SIG-M5 treated with dmso at 0.1 percent for 504 hours (cell line): ENCODE measurements around the gene MYO5B.
"Not testable (repeated sequence)": the region's sequence is repeated elsewhere in the genome, so short reads cannot be mapped to it uniquely, and the experiment has no call there.

Source experiments
- DNase-seq: peaks from one replicate; lab custom pipeline; 2025; ENCODE audit not compliant: unreplicated experiment; lab: John Stamatoyannopoulos, UW

The MYO5B gene

DNA sequence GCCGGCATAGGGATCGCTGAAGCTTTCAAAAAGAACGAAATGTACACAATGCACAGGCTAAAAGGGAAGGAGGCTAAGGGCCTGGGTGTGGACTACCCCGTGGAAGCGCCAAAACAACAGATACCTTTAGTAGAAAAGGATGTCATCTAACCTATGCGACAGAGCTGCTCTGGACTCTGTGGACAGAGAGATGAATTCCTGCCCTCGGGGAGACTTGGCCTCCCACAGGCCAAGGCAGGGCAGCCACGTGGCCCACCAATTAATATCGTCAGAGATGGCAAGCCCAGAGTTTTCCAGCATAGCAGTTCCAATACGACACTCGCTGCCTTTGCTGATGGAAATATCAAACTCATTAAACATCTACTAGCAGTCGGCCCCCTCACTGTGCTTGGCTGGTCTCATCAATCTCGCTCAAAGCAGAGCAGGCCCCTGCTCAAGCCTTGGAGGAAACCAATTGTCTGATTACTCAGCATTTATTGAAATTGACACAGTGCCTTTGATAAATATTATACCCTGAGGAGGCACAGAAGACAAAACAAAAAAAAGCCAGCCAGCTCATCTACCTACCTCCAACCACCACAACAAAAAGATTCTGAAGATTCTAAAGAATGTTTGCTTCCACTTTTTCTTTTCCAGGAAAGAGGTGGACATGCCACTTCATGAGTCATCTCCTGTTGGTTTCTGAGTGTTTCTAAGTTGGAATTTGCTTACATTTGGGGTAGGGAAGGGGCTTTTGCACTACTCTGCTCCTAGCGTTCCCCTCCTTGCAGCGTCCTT is 302.6 kb downstream of the MYO5B start:
- no peak for DNase-seq

DNA sequence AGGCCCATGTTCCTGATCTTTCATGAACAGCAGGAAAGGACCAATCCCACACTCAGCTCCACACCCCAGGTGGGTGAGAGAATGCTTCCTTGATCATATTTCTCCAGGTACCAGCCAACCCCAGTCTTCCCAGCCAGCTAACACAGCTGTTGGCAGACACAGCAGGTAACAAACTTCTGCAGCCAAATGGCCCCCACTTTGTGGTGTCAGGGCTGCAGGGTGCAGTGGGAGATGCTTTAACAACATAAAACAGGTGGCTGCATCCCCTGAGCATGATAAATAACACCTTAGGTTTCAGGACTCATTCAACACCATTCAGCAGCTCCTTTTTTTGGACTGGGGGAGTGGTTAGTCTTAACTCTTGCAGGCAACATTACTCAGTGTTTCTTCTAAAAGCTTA is 304.9 kb downstream of the MYO5B start:
- DNase-seq, result no peak

DNA sequence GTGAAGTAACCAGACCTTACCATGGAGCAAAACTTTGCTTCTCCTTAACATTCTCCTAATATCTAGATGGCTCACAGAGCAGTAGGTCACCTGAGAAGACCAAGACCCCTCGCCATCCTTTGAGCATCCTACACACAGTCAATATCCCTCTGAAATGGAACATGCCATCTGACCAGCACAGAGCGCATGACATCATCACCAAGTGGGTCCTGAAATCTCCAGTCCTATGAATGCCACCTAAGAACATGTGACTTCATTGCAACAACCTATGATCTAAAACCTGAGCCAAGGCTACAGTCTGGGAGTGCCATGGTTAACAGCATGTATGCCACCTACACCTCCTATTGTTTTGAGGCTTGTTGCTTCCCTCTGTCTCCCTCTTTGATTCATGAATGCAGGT is 305.4 kb downstream of the MYO5B start:
- not testable (repeated sequence) for DNase-seq

DNA sequence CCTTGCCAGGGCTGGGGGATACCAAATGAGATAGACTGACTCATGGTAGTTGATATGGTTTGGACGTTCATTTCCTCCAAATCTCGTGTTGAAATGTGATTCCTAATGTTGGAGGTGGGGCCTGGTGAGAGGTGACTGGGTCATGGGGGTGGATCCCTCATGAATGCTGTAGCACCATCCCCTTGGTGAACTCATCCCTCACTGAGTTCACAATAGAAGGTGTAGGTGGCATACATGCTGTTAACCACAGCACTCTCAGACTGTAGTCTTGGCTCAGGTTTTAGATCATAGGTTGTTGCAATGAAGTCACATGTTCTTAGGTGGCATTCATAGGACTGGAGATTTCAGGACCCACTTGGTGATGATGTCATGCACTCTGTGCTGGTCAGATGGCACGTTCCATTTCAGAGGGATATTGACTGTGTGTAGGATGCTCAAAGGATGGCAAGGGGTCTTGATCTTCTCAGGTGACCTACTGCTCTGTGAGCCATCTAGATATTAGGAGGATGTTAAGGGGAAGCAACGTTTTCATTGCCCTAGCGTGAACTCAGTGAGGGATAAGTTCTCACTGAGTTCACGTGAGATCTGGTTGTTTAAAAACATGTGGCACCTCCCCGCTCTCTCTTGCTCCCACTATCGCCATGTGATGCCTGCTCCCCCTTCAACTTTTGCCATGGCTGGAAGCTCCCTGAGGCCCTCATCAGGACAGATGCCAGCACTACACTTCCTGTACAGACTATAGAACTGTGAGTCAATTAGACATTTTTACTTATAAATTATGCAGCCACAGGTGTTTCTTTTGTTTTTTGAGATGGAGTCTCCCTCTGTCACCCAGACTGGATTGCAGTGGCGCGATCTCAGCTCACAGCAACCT is 307.8 kb downstream of the MYO5B start:
- no peak for DNase-seq

DNA sequence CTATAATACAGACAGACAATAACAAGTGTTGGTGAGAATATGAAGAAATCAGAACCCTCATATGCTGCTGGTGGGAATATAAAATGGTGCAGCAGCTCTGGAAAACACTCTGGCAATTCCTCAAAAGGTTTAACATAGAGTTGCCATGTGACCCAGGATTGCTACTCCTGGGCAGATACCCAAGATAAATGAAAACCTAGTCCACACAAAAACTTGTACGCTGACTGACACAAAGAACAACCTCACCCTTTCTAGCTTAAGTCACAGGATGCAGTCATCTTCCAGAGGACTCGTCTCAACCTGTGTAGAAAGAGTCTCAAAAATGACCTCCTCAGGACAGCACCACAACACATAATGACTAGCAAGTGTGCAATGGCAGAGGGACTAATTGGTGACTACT is 310.0 kb downstream of the MYO5B start:
- no peak for DNase-seq

DNA sequence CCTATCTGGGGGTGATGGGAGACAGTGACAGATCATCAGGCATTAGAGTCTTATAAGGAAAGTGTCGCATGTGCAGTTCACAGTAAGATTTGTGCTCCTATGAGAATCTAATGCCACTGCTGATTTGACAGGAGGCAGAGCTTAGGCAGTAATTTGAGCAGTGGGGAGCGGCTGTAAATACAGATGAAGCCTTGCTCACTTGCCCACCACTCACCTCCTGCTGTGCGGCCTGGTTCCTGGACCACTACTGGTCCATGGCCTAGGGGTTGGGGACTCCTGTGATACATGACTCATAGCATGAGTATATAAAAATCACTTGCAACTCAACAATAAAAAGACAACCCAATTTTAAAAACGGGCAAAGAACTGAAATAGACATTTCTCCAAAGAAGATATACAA is 310.5 kb downstream of the MYO5B start:
- no peak for DNase-seq

DNA sequence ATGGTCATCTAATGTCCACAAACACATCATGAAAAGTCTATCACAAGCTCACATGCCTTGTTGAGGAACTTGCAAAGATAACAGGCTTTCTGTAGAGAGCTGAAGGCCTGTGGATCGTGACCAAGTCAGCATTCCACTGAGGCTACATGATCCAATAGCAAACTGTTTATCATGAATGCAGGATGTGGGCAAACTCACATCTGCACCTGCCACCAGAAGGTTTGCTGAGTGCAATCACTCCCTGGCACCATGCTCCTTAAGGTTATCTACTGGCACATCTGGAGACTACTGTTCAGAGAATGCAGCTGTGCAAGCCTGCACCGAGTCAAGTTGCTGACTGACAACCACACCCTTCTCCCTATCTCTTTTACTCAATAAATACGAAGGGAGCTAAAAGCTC is 314.3 kb downstream of the MYO5B start:
- no peak for DNase-seq

DNA sequence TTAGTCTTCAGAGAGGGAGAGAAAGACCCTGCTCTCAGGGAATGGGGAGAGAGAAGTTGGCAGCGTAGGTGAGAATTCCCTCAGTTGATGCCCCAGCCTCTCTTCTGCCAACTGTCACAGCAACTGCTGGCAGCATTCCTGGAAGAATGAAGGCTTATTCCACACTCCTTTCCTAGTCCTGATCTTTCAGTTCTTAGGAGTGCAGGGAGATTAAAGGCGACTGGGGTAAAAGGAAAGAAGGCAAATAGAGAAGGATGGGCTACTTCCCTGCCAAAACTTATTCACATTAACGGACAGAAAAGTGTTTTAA is 315.7 kb downstream of the MYO5B start:
- no peak for DNase-seq

DNA sequence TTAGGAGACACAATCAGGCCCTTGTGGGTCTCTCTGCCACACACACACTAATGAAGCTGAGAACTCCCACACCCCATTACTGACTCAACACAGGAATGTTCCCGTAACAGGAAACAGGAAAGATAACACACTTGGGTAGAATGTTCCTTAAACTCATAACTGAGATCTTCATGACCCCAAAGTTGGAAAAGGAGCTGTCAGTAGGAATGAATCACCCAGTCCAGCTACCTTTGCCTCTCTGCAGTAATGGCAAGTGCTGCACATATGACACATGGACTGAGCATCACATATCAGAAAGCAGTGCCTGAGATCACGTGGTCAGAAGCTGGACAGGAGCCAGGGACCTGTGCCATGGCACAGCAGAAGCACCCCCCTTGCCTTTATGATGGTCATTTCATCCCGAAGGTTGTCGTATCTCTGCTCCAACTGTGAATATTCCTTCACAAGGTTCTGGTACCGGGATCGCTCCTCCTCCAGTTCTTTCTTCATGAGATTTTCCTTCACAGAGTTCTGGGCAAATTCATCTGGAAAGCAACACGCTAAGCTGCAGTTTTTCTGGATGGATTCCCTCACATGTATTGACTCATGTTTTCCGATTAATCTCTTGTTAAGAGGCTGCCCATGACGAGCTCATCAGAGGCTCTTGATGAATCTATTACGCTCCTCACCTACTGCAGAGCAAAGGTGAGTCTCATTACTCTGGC is 316.2 kb downstream of the MYO5B start:
- no peak for DNase-seq

DNA sequence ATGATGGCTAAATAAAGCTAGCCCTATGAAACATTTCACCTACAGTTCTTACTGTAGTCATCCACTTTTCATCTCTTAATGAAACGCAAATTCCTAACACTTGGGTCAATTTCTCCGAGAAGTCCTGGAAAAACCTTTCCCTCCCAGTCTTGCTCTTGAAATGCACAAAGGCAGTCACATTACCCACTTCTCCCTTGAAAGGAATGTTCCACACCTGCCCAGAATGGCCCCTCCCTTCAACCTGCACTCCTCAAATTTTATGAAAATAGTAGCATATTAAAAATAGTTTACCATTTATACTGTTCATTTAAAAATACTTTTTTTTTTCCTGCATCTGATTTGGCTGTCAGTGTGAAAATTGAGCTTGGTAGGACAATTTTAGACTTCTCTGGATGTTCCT is 316.9 kb downstream of the MYO5B start:
- DNase-seq, result no peak

DNA sequence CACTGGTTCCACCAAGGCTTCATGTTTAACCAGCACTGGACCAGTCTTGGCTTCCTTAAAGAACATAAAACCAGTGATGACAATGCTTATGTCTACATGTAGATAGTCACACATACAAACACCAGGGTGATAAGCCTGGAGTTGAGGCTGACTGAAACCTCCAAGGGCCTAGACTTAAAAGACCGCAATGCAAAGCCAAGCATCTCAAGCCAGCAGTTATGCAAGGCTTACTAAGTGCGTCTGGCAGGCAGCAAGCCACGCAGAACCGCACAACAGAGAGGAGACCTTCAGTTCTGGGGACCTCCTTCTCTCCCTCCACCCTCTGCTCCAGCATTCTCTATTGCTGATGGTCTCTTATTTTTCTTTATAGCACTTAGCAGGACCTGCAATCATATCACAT is 318.4 kb downstream of the MYO5B start:
- no peak for DNase-seq

DNA sequence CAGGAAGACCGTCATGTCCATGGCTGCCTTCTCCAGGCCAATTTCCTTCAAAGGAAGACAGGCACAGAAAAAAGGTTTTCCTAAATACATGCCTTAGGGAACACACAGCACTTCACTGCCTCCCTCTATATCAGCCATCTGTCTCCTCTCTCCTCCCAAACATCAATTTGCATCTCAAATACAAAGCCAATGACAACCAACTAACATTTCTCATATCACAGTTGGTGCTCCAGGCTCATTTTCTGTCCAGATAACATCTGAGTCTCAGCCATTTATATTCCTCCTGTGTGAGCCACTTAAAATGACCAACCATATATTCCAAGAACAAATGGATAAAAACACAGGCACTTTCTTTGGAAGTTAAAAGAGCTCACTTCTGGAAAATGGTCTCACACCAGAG is 319.2 kb downstream of the MYO5B start:
- DNase-seq, result no peak

DNA sequence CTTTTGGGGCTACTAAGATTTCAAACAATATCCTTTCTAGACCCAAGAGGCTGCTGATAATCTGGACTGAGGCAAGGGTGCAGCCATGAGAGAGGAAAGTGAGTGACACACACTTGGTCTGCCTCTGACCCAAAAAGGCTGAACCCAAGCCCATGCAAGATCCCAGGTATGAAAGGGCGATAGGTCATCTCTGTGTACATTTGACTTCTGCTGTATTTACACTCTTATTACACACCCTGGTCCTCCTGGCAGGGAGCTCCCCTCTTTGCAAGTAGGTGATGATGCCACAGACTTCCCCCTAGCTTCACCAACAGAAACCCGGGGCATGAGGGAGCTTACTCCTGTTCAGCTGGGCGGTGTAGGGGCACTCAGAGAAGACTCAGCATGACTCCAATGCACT is 319.8 kb downstream of the MYO5B start:
- no peak for DNase-seq

DNA sequence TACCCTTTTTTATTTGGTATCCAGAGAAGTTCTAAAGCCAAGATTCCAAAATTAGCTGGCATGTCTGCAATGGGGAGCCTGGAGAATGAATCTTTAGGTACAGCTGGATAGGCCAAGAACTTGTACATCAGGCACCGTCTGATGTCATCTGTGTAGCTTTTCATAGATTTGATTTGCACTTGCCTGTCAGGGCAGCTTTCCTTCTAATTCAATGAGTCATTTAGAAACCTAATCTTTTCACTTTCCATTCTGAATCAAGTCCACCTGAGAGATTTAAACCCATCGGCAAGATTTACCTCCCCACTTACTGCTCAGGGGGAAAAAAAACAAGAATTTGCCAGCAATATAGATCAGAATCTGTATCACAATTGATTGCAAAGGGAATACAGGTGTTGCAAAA is 320.7 kb downstream of the MYO5B start:
- no peak for DNase-seq

DNA sequence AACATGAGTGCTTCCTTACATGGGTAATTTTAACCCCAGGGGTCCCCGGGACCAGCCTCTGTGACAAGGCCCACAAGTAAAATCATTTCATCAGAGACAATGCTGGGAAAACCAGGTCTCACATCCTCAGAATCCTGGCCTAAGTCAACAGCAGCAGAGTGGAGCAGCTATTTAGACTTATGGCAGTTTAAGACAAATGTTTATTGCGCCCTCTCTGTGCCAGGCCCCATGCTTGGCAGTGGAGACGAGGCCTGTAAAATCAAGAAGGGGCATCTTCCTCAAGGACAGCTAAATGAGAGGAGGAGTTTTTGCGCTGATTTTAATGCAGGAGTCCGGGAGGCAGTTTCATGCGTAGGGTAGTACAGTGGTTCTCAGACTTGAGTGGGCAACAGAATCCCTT is 325.6 kb downstream of the MYO5B start:
- no peak for DNase-seq

DNA sequence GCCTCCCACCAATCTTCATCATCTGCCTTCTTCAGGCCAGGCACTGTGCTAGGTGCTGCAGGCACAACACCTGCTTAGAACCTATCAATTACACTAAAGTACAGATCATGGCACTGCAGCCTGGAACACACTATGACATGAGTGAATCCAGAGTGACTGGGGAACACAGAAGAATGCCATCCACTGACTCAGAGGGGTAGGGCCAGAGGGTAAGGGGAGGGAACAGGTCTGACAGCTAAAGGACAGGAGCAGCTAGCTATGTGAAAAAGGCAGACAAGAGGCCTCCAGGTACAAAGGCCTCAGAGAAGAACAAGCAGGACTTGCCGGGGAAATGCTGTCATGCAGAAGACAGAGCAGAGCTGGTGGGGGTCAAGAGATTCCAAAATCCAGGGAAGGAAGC is 328.3 kb downstream of the MYO5B start:
- no peak for DNase-seq

DNA sequence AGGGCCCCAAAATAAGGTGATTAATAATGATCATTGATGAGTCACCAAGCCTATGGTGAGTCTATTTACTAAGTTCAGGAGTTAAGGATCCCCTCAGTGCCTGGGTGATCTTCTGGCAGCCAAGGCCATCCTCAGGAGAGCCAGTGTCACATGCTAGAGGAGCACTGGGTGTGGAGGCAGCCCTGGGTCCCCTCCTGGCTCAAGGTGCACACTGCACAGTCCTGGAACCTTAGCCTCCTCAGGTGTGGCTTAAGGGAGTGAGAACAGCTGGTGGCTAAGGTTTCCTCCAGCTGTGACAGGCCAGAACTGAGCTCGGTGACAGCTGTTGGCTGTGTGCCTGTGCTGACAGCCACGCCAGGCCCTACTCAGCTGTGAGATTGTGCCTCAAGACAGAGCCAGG is 329.5 kb downstream of the MYO5B start:
- no peak for DNase-seq

DNA sequence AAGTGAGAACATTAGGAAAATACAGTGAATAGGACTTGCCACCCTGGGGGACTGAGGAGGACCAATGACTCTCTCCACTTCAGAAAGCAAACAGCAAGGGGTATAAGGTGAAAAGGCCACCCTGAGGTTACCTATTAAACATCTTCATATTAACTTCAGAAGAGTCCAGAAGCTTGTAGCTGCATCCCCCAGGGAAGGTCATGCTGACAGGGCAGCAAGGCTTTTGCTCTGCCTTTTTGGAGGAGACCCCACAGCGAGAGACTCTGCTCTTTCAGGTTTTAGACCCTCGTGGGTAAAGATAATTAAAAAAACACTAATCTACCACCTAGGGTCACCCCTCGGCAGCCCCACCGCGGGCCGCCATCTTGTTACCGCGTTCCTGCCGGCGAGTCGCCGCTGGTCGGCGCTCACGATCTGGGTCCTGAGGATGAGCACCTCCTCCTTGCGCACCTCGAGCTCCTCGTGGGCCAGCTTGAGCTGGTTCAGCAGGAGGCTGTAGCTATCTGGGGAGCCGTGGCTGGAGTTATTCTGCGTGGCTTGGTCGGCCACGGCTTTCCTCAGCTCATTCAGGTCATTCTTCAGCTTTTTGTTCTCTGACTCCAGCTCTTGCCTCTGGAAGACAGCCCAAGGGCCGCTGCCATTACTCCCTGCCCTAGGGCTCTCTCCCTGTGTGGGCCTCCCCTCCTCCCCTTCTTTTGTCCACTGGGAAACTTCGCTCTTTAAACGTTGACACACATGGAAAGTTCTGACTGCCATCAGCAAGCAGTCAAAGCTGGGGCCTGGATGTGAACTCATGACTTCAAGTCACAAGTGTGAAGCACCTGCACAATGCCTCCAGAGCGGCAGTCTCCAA is 331.0 kb downstream of the MYO5B start:
- DNase-seq, result no peak

DNA sequence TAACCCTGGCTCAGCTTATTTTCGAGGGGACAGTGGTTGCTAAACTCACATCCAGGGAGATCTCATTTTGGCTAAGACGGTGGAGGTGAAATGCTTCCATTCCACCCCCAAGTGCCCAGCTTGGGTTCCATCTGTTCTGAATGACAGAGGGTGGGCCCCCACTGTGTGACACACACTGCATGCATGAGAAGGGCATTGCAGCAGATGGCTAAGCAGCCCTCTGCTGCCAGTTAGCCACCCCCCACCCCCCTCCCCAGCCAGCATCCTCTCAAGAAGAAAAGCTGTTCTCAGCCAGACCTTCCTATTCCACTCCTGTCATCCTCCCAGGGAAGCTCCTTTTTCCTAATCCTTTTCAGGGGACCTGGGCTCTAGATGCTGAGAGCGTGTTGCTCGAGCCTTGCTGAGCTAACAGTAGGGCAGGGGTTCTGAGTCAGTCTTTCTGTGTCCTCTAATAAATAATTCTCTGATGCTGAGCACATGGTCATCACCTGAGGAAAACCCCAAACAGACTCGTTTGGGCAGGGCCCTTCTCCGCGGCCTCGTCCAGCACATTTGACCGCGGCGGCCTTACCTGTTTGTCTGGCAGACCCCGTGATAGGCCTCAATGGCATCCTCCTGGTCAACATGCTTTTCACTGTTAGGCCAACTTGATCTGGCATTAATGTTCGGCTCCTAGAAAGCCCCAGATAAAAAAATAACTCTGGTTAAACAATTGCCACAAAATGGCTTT is 332.1 kb downstream of the MYO5B start:
- DNase-seq, result no peak

DNA sequence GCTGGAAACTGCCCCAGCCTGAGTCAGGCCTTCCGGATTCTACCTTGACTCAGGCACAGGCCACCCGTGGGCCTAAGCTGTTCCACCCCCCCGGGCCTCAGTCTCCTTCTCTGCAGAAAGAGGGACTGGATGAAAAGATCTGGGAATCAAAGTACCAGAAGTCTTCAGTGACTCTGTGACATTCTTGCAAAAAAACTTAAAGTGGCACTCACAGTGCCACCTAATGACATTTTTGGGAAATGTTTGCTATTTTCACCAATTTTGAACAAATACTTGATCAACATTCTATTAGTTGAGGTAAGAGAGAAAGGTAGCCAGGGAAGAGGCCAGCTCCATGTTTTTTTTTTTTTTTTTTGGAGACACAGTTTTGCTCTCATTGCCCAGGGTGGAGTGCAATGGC is 333.3 kb downstream of the MYO5B start:
- DNase-seq, result peak; percentile 19
